ENCODE results near the gene ARRDC2. TPM values are rescaled to one million over a fixed set of nuclear protein-coding genes. Genes with fewer than 3 reads are reported as not detected.

ARRDC2 gene
- total RNA-seq: 3.3 and 4.3 TPM in 2 replicates
- long read RNA-seq, partial matches to known transcripts: 1 of 1 reads
- long read RNA-seq, other reads (novel, unspliced or antisense): 0 of 1 reads

GRCh38 chr19:18007917-18008673 is at the start of gene ARRDC2:
TSS of gene ARRDC2 (plus strand) at chr19:18008170. CDS start at chr19:18008311, 141 bp downstream.
- H3K4me1 Mint-ChIP-seq (ENCODE audit: low read depth): peaks cover 3% of the 10 kb centered on the region
- no peak for TF ChIP-seq CTCF (IDR thresholded peaks at IDR 0.05; ENCODE audit: unreplicated experiment)
- no peaks in the 10 kb centered on the region for H3K9me3 Mint-ChIP-seq (ENCODE audit: low read depth)
- H3K27me3 Mint-ChIP-seq: no peaks in the 10 kb centered on the region
- peaks cover 2% of the 10 kb centered on the region for H3K36me3 Mint-ChIP-seq (ENCODE audit: insufficient read depth)
- H3K4me3 Mint-ChIP-seq (ENCODE audit: low read depth): peak within 1 kb of the TSS; percentile 64
- H3K27ac Mint-ChIP-seq: peak within 1 kb of the TSS; percentile 84
- DNase-seq (ENCODE audit: low spot score, unreplicated experiment): peak; percentile 69

GRCh38 chr19:17963936-17964691 is 43.9 kb upstream of the ARRDC2 start:
- H3K4me3 Mint-ChIP-seq (ENCODE audit: low read depth): no peak overlapping the region
- TF ChIP-seq CTCF (IDR thresholded peaks at IDR 0.05; ENCODE audit: unreplicated experiment): no peak
- no peak overlapping the region for H3K27ac Mint-ChIP-seq
- H3K4me1 Mint-ChIP-seq (ENCODE audit: low read depth): peaks cover 7% of the 10 kb centered on the region
- DNase-seq (ENCODE audit: low spot score, unreplicated experiment): no peak
- peaks cover 24% of the 10 kb centered on the region for H3K27me3 Mint-ChIP-seq
- H3K9me3 Mint-ChIP-seq (ENCODE audit: low read depth): no peaks in the 10 kb centered on the region
- no peaks in the 10 kb centered on the region for H3K36me3 Mint-ChIP-seq (ENCODE audit: insufficient read depth)

- Mint-ChIP-seq H3K36me3 (ENCODE audit: insufficient read depth) (no peaks in the 10 kb centered on the region), H3K27me3 (peaks cover 24% of the 10 kb centered on the region), H3K4me3 (ENCODE audit: low read depth) (peak overlapping the region; percentile 70), H3K9me3 (ENCODE audit: low read depth) (no peaks in the 10 kb centered on the region), H3K4me1 (ENCODE audit: low read depth) (peaks cover 7% of the 10 kb centered on the region), H3K27ac (peak overlapping the region; percentile 2)
- no peak for TF ChIP-seq CTCF (IDR thresholded peaks at IDR 0.05; ENCODE audit: unreplicated experiment)
- no peak for DNase-seq (ENCODE audit: low spot score, unreplicated experiment)
Observed at GRCh38 chr19:17965370-17966128, 42.4 kb upstream of the ARRDC2 start.

- Mint-ChIP-seq H3K4me1 (ENCODE audit: low read depth) (peaks cover 7% of the 10 kb centered on the region), H3K9me3 (ENCODE audit: low read depth) (no peaks in the 10 kb centered on the region), H3K27me3 (peaks cover 24% of the 10 kb centered on the region), H3K27ac (peak overlapping the region; percentile 2), H3K4me3 (ENCODE audit: low read depth) (peak overlapping the region; percentile 70), H3K36me3 (ENCODE audit: insufficient read depth) (no peaks in the 10 kb centered on the region)
- no peak for DNase-seq (ENCODE audit: low spot score, unreplicated experiment)
- no peak for TF ChIP-seq CTCF (IDR thresholded peaks at IDR 0.05; ENCODE audit: unreplicated experiment)
Observed at GRCh38 chr19:17966129-17966483, 41.9 kb upstream of the ARRDC2 start.

Measured in progenitor cell of endocrine pancreas (in vitro differentiated cells).